Kidney glomerular epithelial cell (primary cell): ENCODE results near the gene FAR2.
"Not testable (repeated sequence)": the region's sequence is repeated elsewhere in the genome, so short reads cannot be mapped to it uniquely, and the experiment has no call there.

Experiments
- DNase-seq: peaks from one replicate; lab custom pipeline; 2025; lab: John Stamatoyannopoulos, UW

The FAR2 gene

DNA sequence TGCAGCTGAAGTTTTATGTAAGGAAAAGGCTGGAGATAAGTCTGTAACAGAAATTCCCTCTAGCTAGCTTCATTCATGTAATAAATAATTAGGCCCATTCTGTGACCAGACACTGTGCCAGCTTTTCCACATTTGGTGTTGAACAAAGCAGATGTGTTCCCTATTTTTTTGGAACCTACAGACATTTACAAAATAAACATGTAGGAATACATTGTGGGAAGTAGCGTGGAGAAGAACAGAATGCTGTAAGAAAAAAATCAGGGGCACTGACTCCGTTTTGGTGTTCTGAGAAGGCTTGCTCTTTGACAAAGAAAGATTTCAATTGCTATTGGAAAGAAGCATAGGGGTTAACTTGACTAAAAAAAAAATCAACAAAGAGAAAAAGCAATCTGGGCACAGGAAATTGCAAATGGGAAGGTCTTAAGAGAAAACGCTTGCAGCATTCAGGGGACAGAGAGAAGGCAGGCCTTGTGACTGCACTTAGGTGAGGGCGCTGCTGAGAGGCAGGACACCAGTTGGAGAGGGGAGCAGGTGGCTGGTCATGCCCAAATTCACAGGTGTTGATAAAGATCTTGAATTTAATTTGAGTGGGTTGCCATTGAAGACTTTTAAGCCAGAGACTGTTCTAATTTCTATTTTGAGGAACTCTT, 4.0 kb downstream of the FAR2 start:
- DNase-seq = no peak

DNA sequence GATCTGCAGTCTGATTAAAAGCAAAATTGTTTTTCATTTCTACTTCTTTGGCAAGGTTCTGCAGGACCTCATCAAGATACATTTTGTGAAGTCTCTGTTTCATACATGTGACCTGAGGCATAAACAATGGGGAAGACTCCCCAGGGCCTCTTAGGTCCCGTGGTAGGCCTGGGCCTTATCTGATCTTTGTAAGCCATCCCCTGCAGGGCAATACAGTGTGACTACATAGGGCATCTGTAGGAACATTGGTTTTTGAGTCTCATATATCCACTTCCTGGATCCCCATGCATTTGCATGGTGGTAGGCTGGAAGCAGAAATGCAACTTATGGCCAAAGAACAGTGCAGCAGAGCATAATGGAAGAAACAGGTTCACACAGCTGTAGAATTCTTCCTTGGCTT, 6.0 kb downstream of the FAR2 start:
- DNase-seq = no peak

DNA sequence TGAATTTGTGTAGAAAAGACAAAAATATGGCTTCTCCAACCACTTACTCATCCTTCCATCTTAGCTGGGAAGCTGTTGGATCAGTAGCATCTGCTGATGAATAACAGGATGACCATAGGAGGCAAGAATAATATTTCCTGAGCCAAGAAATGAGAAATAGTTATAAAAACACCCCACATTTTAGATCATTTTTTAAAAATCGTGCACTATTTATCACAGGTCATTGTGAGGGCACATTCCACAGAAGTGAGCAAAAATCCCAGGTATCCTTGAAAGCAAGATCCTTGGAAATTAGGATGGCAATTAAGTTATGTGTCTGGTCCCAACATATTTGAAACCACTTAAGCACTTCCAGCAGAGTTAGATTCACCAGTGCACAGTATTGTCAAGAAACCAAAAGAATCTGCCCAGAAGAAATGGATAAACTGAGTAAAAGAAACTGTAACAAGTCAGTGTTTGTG, 8.4 kb downstream of the FAR2 start:
- peak; percentile 65 for DNase-seq

DNA sequence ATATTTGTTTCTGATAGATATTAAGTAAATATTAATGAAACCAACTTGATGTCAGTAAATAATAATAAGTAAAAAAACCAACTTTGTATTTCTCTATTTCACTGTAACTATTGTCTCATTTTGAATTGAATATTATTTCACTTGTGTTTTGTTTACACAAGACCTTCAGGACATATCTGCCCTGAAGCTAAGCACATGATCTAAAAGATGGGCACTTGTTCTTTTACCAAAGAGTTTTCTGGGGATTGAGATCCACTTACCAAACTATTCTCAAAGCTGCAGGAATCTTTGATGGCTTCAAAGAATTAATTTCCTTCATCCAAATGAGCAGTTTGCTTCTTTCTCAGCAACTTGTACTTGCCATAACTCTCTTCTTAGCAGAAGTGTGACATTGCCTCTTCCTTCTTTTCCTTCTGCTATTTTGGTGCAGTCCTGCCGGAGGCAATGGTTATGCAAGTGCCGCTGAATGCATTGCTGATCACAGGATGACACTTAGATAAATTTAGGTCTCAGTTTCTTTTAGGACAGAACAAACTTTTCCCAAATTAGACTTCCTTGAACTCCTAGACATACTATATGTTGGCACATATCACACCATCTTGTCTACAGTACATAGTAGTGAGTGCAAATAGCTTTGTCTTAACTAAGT, 9.2 kb downstream of the FAR2 start:
- no peak for DNase-seq

DNA sequence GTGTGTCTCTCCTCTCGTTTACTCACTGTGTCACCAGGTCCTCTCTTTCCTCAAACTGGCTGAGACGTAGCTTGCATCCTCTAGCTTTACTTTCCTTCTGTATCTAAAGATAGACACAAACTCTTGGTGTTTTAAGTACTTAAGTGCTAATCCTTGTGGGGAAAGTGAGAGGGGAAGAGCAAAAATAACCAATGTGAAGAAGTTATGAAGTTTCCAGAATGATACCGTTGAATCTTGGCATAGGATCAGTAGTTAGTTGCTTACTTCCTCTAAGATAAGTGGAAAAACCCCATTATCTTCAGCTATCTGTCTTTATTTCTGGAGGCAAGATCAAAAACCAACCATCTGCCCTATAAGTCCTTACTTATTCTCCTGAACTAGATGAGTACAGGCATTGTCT, 10.6 kb downstream of the FAR2 start:
- DNase-seq = no peak

DNA sequence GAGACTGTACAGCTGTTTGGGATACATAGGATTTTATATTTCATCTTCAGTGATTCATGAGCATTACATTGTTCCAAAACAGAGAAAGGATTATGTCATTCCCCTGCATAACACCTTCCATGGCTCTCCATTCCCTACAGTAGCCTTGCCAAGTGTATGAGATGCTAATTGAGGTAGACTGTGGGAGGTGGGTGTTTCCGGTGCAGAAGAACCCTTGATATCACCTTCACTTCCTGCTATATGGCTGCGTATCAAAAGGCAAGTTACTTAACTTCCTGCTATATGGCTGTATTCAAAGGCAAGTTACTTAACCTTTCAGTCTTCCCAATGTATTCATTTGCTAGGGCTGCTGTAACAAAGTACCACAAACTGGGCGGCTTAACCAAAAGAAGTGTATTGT, 11.2 kb downstream of the FAR2 start:
- DNase-seq = no peak

DNA sequence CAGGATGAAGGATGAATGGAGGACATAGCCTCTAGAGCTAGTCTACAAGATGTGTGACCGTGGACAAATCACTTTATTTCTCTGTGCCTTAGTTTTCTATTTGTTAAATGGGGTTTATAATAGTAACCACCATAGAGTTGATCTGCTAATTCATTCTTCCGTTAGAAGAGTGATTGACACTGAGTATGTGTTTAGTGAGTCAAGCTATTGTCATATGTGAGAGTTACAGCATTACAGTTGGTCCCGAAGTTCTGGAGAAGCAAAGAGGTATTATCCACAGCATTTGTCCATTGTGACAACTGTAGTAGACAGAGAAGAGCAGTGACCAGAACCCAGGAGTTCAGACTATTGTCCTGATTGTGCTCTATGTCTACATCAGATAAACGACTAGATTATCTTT, 14.1 kb downstream of the FAR2 start:
- DNase-seq = no peak

DNA sequence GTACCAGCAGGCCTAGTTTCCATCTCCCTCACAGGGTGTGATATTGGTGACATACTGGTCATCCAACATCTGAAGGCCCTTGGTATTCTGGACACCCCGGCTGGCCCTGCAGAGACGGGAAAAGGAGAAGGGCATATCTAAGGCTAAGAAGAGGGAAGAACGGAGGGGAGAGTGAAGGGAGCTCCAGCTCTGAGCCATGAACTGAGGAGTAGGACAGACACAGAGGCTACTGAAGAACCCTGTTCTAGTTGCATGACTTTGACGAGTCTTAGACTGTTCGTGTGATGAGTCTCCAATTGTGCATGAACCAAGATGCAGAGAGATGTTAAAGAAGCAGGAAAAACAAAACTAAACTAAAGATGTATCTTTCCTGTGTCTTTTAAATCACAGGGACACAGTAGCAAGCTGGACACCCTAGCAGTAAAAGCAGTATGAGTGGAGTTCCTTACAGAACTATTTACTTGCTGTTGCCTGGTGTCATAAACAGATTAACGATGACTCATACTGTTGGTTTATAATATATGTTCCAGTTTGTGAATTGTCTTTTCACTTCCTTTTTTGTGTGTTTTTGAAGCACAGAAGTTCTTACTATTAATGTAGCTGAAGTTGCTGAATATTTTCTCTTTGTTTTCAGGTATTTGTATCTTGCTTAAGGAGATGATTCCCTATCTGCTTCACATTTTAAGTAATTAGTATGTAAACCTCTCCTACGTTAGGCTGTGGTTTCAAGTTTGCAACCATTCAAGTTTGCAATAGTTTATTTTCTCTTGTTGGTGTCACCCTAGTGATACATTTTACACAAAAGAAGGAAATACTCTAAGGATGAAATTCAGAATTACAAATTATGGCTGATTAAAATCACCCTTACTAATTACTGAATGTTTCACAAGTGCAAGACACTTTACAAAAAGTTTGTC, 15.7 kb downstream of the FAR2 start:
- DNase-seq = peak; percentile 31

DNA sequence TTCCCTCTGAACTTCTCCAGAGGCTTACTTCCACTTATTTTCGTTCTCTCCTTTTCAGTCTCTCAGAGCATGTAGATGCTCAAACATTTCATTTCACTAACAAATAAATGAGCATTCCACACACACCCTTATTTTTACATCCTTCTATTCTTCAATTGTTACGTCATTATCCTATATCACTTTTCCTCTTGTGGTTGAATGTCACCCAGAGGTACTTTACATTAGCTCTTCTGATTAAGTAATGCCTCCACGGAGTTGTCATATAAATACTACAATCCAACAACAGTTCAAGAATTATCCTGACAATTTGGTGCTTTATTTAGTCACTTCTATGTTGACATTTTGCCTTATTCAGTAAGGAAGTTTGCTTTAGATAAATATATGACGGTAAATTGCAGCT, 18.4 kb downstream of the FAR2 start:
- no peak for DNase-seq

DNA sequence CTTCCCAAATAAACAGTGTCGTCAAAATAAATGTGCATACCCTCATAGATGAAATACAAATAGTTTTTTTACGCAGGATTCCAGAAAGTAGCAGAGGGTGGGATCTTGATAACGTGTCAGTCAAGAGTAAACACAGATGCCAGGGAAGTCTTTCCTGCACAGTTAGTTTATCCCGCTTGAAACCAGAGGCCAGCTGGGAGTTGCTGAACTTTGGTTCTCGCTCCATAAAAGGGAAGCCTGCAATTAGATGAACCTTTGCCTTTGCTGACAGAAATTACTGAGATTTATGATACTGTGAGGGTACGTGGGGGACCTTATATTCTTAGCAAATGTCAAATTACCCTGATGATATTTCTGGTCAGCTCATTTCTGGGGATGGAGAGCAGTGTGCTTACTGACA, 18.9 kb downstream of the FAR2 start:
- DNase-seq = no peak

DNA sequence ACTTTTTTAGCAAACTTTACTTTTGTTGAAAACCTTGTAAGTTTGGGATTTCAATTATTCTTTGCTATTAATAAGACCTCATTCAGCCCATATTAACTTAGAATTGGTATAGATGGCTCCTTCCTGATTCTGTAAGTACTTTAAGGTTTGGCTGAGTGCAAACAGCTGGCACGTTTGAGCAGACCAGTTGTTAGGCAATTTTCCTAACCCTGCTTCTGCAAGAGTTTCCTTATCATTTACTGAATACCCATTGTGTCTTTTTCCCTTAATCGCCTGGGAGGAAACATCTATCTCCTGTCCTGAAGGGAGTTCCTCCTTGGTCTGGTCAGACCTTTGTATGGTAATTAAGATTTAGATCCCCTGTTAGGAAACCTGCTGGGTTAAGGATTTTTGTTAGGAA, 20.9 kb downstream of the FAR2 start:
- not testable (repeated sequence) for DNase-seq

DNA sequence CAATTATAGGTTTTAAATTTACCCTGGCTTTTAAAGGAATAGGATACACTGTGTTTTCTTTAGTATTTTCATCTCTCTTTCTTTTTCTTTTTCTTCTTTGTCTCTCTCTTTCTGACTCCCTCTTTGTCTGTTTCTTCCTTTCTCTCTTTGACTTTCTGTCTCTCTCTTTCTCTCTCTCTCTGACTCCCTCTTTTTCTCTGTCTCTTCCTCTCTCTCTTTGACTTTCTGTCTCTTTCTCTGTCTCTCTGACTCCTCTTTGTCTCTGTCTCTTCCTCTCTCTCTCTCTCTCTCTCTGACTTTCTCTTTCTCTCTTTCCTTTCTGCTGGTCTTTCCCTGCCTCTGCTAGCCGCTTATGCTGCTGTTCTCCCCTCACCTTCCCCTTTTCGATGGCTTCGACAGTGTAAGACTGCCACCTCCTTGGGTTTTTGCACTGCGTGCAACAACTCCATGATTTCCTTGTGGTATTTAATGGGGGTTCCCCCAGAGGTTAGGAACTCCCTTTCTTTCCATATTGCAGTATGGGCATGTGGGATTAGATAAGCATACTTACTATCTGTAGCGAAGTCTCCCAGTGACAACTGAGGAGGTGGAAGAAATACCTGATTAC, 21.5 kb downstream of the FAR2 start:
- not testable (repeated sequence) for DNase-seq

DNA sequence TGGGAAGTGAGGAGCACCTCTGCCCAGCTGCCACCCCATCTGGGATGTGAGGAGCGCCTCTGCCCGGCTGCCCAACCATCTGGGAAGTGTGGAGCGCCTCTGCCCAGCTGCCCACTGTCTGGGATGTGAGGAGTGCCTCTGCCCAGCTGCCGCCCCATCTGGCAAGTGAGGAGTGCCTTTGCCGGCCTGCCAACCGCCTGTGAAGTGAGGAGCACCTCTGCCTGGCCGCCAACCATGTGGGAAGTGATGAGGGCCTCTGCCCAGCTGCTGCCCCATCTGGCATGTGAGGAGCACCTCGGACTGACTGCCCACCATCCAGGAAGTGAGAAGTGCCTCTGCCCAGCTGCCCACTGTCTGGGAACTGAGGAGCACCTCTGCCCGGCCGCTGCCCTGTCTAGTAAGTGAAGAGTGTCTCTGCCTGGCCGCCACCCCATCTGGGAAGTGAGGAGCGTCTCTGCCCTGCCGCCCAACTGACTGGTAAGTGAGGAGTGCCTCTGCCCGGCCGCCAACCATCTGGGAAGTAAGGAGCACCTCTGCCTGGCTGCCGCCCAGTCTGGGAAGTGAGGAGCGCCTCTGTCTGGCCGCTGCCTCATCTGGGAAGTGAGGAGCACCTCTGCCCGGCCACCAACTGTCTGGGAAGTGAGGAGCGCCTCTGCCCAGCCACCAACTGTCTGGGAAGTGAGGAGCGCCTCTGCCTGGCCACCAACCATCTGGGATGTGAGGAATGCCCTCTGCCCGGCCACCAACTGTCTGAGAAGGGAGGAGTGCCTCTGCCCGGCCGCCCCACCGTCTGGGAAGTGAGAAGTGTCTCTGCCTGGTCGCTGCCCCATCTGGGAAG, 22.6 kb downstream of the FAR2 start:
- no peak for DNase-seq

DNA sequence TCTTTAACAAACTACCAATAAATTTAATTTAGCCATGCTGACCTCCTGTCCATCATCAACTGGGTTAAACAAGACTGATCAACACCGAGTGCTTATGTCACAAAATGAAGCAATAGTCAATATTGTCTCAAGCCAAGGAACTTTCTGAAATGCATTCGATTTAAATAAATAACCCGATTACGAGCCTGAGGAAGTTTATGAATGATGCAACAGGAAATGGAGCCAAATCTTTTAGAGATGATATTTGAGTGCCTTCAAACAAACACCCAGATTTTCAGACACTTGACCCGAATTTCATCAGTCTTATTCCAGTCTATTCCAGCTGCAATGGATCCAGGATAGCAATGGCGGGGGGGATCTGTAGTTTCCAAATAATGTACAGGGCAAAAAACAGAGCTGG, 27.9 kb downstream of the FAR2 start:
- no peak for DNase-seq

DNA sequence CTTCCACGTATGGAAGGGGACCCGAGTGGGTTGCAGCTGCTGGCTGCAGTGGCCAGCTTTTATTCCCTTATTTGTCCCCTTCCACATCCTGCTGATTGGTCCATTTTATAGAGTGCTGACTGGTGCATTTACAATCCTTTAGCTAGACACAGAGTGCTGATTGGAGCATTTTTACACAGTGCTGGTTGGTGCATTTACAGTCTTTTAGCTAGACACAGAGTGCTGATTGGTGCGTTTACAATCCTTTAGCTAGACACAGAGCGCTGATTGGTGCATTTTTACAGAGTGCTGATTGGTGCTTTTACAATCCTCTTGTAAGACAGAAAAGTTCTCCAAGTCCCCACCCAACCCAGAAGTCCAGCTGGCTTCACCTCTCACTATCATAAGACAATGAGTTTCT, 33.2 kb downstream of the FAR2 start:
- not testable (repeated sequence) for DNase-seq

DNA sequence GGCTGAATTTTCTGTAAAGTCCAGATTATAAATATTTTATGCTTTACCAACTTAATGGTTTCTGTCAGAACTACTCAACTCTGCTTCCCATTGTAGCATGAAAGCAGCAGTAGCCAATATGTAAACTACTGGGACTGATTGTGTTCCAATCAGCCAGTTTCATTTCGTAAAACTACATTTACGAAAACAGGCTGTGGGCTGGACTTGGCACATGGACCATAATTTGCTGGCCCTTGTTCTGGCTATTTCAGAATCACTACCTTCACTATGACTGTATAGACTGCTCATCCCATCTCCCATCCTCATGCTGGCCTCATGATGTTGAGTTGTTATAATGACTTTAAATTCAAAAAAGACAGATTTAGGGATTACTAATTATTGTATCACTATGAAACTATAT, 38.7 kb downstream of the FAR2 start:
- DNase-seq = no peak

DNA sequence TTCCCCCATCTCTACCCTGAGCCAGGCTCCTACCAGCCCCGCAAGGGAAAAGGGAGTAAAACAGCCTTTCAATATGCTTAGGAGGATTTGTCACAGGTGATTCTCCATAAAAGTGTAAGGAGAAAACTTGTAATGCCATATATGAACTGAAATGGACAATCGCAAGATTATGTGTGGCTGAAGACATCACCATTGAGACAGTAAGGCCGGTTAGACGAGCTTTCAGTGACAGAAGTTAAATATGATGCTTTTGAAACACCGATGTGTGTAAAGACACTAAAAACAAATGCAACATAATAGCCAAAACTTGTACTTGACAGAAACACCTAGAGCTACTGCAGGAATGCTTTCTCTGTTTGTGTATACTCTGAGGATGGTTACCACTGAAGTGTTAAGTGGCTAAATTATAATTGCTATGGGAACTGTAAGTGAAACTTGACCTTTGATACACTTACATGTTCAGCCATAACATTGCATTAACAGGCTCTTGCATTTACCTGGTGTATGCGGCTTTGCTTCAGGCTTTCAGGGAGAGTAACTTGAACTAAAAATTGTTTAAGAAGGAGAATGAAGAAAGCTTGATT, 42.3 kb downstream of the FAR2 start:
- DNase-seq = no peak

DNA sequence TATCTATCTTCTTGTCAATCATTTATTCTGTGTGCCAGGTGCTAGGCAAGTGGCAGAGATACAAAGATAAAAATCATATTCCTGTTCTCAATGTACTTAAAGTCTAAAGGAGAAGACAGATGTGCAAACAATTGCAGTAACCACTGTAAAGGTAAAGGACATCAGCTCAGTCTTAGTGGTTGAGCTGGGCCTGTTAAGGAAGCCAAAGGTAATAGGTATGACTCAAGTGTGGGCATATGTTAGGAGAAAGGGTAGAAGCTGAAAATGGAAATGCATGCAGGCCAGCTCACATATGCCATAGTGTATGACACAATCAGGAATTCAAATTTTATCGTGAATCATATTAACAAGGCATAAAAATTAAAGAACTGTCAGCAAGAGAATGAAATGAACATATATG, 49.8 kb downstream of the FAR2 start:
- DNase-seq = no peak

DNA sequence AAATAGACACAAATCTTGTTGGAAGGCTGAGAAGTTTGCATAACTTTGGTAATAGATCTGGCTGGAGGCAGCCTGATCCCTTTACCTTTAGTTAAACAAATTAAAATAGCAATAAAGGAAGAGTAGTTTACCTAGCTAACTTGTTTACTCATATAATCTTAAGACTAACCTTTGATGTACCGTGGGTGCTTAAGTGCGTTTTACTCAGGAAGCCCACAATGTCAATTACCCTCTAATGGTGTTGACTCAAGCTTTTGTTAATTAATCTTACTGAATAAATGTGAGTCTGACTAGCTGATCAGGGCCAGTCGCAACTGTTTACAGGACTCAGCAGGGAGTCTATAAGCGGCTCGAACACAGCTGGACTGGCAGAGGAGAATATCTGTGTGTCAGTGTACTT, 51.5 kb downstream of the FAR2 start:
- no peak for DNase-seq

DNA sequence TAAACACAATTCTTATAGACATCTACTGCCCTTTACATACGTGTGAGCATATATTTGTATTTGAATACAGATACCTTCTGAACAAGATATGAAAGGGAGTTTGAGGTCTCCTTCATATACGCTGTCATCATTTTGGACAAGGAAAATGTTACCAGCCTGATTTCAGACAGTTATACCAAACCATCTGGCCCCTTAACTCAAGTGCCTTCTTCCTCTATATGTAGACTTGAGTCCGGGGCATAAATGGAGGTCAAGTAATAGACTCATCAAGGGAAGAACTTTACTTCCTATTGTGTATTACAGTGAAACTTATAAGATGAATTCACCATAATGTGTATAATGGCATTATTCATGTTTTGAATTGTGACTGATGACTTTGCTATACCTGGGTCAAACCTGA, 52.2 kb downstream of the FAR2 start:
- no peak for DNase-seq

DNA sequence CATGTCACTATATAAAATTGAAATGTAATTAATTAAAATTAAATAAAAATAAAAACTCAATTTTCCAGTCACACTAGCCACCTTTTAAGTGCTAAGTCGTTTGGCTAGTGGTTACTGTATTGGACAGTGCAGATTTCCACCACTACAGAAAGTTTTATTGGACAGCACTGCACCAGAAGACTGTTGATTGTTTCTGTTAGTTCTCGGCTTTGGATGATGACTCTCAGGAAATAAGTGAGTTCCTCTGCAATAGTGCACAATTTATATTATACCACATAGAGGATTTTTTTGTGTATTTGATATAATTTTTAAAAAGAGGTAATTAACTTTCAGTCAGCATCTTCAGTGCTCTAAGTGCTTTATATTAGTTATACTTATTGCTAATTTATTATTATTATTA, 52.7 kb downstream of the FAR2 start:
- no peak for DNase-seq
